ENCODE data around the gene HSPB6.
A peak's percentile ranks its signal among the peaks of the same experiment; 100 is the strongest.

Gene HSPB6

DNA sequence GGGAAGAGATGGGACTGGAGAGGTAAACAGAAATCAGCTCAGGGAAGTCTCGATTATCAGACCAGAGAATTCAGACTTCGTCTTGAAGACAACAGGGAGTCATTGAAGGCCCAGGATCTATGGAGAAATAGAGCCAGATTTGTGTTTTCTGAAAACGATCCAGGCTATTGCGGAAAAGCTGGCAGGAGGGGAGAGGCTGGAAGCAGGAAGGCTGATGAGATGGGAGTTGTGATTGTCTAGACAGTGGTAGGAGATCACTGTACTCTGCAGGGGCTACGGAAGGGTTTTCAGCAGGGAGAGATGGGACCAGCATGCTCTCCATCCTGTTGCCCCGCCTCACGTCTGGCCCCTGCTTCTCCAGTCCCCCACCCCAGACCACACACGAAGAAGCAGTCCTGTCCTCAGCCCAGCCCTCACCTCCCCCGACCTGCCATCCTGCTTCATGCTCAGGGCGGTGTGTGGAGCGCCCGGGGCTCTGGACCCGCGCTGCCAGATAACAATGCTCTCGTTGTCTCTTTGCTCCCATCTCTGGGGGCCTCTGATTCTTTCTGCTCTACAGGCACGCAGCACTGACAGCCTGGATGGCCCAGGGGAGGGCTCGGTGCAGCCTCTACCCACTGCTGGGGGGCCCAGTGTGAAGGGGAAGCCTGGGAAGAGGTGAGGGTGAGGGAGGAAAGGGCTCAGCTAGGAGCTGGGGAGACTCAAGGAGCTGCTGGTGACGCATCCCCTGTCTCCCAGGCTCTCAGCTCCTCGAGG lies 20.4 kb upstream of the HSPB6 start:
- no peak overlapping the region for H2AFZ ChIP-seq (ENCODE audit: low read depth, low read length, severe bottlenecking)
- no peaks in the 10 kb centered on the region for H3K9me3 ChIP-seq (ENCODE audit: insufficient read depth, low read length)
- no peaks in the 10 kb centered on the region for H3K36me3 ChIP-seq (ENCODE audit: low read length)
- H3F3A ChIP-seq (ENCODE audit: insufficient read depth), result peaks cover 3% of the 10 kb centered on the region; the same call in 1 of the 2 replicates
- H3K27me3 ChIP-seq (ENCODE audit: low read length), result no peaks in the 10 kb centered on the region
- no peak overlapping the region for H3K4me2 ChIP-seq (ENCODE audit: low read depth, low read length, poor library complexity, severe bottlenecking)
- H4K20me1 ChIP-seq (ENCODE audit: low read depth, low read length), result no peaks in the 10 kb centered on the region
- no peak overlapping the region for H3K27ac ChIP-seq (ENCODE audit: low read depth, low read length)
- H3K4me3 ChIP-seq (ENCODE audit: insufficient read depth, low read length, poor library complexity, severe bottlenecking), result no peak overlapping the region
- H3K9me2 ChIP-seq (replicated peaks; ENCODE audit: insufficient read depth, low read length), result no peaks in the 10 kb centered on the region
- H3K9ac ChIP-seq (ENCODE audit: low read length), result peak overlapping the region; percentile 74; the same call in 1 of the 2 replicates
- no peaks in the 10 kb centered on the region; the same call in 1 of the 2 replicates for H3K79me2 ChIP-seq (ENCODE audit: insufficient read depth, low read length)
- no peak for TF ChIP-seq EZH2phosphoT487 (conservative IDR thresholded peaks at IDR 0.05; ENCODE audit: low read length)
- TF ChIP-seq, protein P1, sequence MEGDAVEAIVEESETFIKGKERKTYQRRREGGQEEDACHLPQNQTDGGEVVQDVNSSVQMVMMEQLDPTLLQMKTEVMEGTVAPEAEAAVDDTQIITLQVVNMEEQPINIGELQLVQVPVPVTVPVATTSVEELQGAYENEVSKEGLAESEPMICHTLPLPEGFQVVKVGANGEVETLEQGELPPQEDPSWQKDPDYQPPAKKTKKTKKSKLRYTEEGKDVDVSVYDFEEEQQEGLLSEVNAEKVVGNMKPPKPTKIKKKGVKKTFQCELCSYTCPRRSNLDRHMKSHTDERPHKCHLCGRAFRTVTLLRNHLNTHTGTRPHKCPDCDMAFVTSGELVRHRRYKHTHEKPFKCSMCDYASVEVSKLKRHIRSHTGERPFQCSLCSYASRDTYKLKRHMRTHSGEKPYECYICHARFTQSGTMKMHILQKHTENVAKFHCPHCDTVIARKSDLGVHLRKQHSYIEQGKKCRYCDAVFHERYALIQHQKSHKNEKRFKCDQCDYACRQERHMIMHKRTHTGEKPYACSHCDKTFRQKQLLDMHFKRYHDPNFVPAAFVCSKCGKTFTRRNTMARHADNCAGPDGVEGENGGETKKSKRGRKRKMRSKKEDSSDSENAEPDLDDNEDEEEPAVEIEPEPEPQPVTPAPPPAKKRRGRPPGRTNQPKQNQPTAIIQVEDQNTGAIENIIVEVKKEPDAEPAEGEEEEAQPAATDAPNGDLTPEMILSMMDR (IDR thresholded peaks at IDR 0.05; ENCODE audit: insufficient read depth, low read length, poor library complexity, severe bottlenecking), result no peak

GRCh38 chr19:35776102-35776788 lies 19.4 kb upstream of the HSPB6 start:
- peaks cover 3% of the 10 kb centered on the region; the same call in 1 of the 2 replicates for H3F3A ChIP-seq (ENCODE audit: insufficient read depth)
- no peaks in the 10 kb centered on the region; the same call in 1 of the 2 replicates for H3K79me2 ChIP-seq (ENCODE audit: insufficient read depth, low read length)
- no peaks in the 10 kb centered on the region for H4K20me1 ChIP-seq (ENCODE audit: low read depth, low read length)
- no peaks in the 10 kb centered on the region for H3K9me3 ChIP-seq (ENCODE audit: insufficient read depth, low read length)
- TF ChIP-seq, protein P1 (IDR thresholded peaks at IDR 0.05; ENCODE audit: insufficient read depth, low read length, poor library complexity, severe bottlenecking), result no peak
- TF ChIP-seq EZH2phosphoT487 (conservative IDR thresholded peaks at IDR 0.05; ENCODE audit: low read length), result no peak
- H3K36me3 ChIP-seq (ENCODE audit: low read length), result no peaks in the 10 kb centered on the region
- peak overlapping the region; percentile 40 for H3K27ac ChIP-seq (ENCODE audit: low read depth, low read length)
- peak overlapping the region; percentile 69 for H3K4me3 ChIP-seq (ENCODE audit: insufficient read depth, low read length, poor library complexity, severe bottlenecking)
- no peaks in the 10 kb centered on the region for H3K27me3 ChIP-seq (ENCODE audit: low read length)
- peak overlapping the region; percentile 64 for H3K4me2 ChIP-seq (ENCODE audit: low read depth, low read length, poor library complexity, severe bottlenecking)
- H3K9me2 ChIP-seq (replicated peaks; ENCODE audit: insufficient read depth, low read length), result no peaks in the 10 kb centered on the region
- peak overlapping the region; percentile 74 for H3K9ac ChIP-seq (ENCODE audit: low read length)
- no peak overlapping the region for H2AFZ ChIP-seq (ENCODE audit: low read depth, low read length, severe bottlenecking)

GRCh38 chr19:35775298-35776101 lies 18.7 kb upstream of the HSPB6 start, which contains the start of gene ARHGAP33:
Gene ARHGAP33, plus strand, starts transcription at chr19:35775564. Its CDS starts 95 bp downstream, at chr19:35775659.
- Histone ChIP-seq H2AFZ (ENCODE audit: low read depth, low read length, severe bottlenecking) (peak within 1 kb of the TSS; percentile 60), H3K36me3 (ENCODE audit: low read length) (no peaks in the 10 kb centered on the region), H3K9me3 (ENCODE audit: insufficient read depth, low read length) (no peaks in the 10 kb centered on the region), H3K4me2 (ENCODE audit: low read depth, low read length, poor library complexity, severe bottlenecking) (peak within 1 kb of the TSS; percentile 64), H4K20me1 (ENCODE audit: low read depth, low read length) (no peaks in the 10 kb centered on the region), H3K79me2 (ENCODE audit: insufficient read depth, low read length) (no peaks in the 10 kb centered on the region; the same call in 1 of the 2 replicates), H3K9me2 (replicated peaks; ENCODE audit: insufficient read depth, low read length) (no peaks in the 10 kb centered on the region), H3K27me3 (ENCODE audit: low read length) (no peaks in the 10 kb centered on the region), H3F3A (ENCODE audit: insufficient read depth) (peaks cover 3% of the 10 kb centered on the region; the same call in 1 of the 2 replicates), H3K9ac (ENCODE audit: low read length) (peak within 1 kb of the TSS; percentile 74), H3K27ac (ENCODE audit: low read depth, low read length) (peak within 1 kb of the TSS; percentile 40), H3K4me3 (ENCODE audit: insufficient read depth, low read length, poor library complexity, severe bottlenecking) (peak within 1 kb of the TSS; percentile 69)
- TF ChIP-seq, protein P1 (IDR thresholded peaks at IDR 0.05; ENCODE audit: insufficient read depth, low read length, poor library complexity, severe bottlenecking), result no peak
- no peak for TF ChIP-seq EZH2phosphoT487 (conservative IDR thresholded peaks at IDR 0.05; ENCODE audit: low read length)

All from SU-DHL-6 (cell line).